Gastroesophageal sphincter (tissue), 3 donors: ENCODE data around the gene RAB1B.

Experiments
- EP300 ChIP-seq: sonication (generic); formaldehyde crosslinking; IDR thresholded peaks from one replicate; pipeline ENCODE4 v1.6.1; 2017; ENCODE audit warnings: antibody characterized with exemption, mild to moderate bottlenecking
- POLR2A ChIP-seq, 2 donors: fragments of 450-650 bp; IDR thresholded peaks; one replicate each; pipeline ENCODE4 v1.6.1; 2017; ENCODE audit warnings: antibody characterized with exemption in 2 of 2, mild to moderate bottlenecking in 2 of 2, moderate library complexity in 1 of 2
- TF ChIP-seq, protein P1 (sequence below), 4 experiments: fragments of 200-600 bp in 2 of 4; fragments of 450-650 bp in 2 of 4; sonication (generic) in 1 of 4; IDR thresholded peaks; one replicate each; pipeline ENCODE4 v1.5.1; 2017 to 2019; ENCODE audit warnings: antibody characterized with exemption in 4 of 4, mild to moderate bottlenecking in 2 of 4, moderate library complexity in 2 of 4

DNA sequence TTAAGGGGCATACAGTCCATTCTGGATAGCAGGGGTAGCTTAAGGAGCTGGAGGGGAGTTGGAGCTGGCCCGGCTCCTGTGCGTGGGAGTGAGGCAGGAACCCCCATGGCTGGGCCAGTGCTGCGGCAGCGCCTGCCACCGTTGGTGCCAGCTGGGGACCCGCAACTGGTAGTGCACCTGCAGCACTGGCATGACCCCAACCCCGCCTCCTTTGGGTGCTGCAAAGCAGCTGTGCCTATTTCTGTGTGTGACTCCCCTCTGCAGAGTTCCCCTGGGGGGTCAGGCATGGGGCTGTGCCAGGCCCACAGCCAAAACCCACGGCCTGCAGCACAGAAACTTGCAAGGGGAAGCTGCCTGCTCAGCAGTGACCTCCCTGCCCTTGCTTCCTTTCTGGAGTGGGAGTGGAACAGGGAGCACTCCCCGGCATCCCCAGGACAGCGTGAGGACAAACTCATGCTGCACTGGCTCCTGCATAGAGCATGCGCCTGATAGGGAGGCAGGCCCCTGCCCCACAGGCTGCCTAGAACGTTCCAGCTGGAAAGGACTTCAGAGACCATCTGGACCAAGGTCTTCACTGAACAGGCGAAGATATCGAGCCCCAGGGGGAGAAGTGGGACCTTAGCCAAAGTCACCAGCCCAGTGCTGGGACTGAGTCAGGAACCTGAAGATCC is 26.2 kb upstream of the RAB1B start:
- TF ChIP-seq, protein P1, sequence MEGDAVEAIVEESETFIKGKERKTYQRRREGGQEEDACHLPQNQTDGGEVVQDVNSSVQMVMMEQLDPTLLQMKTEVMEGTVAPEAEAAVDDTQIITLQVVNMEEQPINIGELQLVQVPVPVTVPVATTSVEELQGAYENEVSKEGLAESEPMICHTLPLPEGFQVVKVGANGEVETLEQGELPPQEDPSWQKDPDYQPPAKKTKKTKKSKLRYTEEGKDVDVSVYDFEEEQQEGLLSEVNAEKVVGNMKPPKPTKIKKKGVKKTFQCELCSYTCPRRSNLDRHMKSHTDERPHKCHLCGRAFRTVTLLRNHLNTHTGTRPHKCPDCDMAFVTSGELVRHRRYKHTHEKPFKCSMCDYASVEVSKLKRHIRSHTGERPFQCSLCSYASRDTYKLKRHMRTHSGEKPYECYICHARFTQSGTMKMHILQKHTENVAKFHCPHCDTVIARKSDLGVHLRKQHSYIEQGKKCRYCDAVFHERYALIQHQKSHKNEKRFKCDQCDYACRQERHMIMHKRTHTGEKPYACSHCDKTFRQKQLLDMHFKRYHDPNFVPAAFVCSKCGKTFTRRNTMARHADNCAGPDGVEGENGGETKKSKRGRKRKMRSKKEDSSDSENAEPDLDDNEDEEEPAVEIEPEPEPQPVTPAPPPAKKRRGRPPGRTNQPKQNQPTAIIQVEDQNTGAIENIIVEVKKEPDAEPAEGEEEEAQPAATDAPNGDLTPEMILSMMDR (IDR thresholded peaks at IDR 0.05): no peak
- TF ChIP-seq POLR2A (IDR thresholded peaks at IDR 0.05) (no peak), EP300 (no peak)
